Neutrophil (primary cell): ENCODE measurements around the gene TOP3B.
A peak's percentile ranks its signal among the peaks of the same experiment; 100 is the strongest.

ENCODE experiments used
- H3K27ac ChIP-seq: fragments of 200-600 bp; sonication (generic); 2 replicates; pipeline ENCODE4 v1.5.1; 2016; ENCODE audit warnings: mild to moderate bottlenecking, moderate library complexity
- H3K27me3 ChIP-seq: fragments of 200-600 bp; sonication (generic); 2 replicates; pipeline ENCODE4 v1.6.0; 2016; ENCODE audit warnings: mild to moderate bottlenecking
- H3K36me3 ChIP-seq: fragments of 200-600 bp; sonication (generic); 2 replicates; pipeline ENCODE4 v1.5.1; 2017
- H3K4me1 ChIP-seq, 2 experiments: fragments of 200-600 bp in 1 of 2; sonication (generic) in 1 of 2; 1 replicate in 1 of 2; 2 replicates in 1 of 2; pipeline versions ENCODE4 v1.5.1 to v1.6.1; 2013 to 2016; ENCODE audit warnings: low read depth in 1 of 2, low read length in 1 of 2, mild to moderate bottlenecking in 1 of 2, moderate library complexity in 1 of 2; ENCODE audit not compliant: control insufficient read depth in 1 of 2, insufficient read depth in 1 of 2
- H3K4me3 ChIP-seq, 2 experiments: fragments of 200-600 bp in 1 of 2; sonication (generic) in 1 of 2; 1 replicate in 1 of 2; 2 replicates in 1 of 2; pipeline ENCODE4 v1.5.1; 2013 to 2016; ENCODE audit warnings: low read depth in 1 of 2, low read length in 1 of 2, mild to moderate bottlenecking in 1 of 2, moderate library complexity in 1 of 2
- H3K9me3 ChIP-seq: fragments of 200-600 bp; sonication (generic); 2 replicates; pipeline ENCODE4 v1.5.1; 2016
- TF ChIP-seq, protein P1 (sequence below): fragments of 200-600 bp; sonication (generic); IDR thresholded peaks from 2 replicates; pipeline ENCODE4 v1.5.1; 2016; ENCODE audit warnings: antibody characterized with exemption

The TOP3B gene

DNA sequence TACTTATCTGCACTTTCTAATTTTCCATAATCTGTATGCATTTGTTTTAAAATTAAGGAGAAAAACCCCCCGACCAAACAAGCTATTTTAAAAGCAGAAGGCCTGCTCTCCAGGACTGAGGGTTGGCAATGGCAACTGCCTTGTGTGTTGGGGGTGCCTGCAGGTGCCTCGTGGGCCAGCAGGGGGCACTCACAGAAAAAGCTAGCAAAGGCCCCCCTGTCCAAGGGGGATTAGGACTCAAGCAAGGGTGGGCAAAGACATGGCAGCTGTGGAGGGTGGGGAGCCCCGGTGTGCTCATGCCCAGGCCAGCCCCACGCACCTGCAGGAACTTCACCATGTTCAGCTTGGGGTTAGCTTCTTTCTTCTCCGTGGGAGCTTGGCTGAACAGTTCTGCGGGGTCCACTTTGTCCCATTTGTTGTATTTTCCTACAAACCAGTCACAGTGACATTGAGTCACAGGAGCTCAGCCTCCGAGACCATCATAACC is 10.3 kb downstream of the TOP3B start:
- no peaks in the 10 kb centered on the region for H3K4me1 ChIP-seq
- TF ChIP-seq, protein P1, sequence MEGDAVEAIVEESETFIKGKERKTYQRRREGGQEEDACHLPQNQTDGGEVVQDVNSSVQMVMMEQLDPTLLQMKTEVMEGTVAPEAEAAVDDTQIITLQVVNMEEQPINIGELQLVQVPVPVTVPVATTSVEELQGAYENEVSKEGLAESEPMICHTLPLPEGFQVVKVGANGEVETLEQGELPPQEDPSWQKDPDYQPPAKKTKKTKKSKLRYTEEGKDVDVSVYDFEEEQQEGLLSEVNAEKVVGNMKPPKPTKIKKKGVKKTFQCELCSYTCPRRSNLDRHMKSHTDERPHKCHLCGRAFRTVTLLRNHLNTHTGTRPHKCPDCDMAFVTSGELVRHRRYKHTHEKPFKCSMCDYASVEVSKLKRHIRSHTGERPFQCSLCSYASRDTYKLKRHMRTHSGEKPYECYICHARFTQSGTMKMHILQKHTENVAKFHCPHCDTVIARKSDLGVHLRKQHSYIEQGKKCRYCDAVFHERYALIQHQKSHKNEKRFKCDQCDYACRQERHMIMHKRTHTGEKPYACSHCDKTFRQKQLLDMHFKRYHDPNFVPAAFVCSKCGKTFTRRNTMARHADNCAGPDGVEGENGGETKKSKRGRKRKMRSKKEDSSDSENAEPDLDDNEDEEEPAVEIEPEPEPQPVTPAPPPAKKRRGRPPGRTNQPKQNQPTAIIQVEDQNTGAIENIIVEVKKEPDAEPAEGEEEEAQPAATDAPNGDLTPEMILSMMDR = peak; percentile 70

GRCh38 chr22:21971858-21972275 is 10.7 kb downstream of the TOP3B start:
- H3K4me1 ChIP-seq = no peaks in the 10 kb centered on the region
- peaks cover 92% of the 10 kb centered on the region for H3K36me3 ChIP-seq
- H3K9me3 ChIP-seq = no peaks in the 10 kb centered on the region
- no peaks in the 10 kb centered on the region for H3K27me3 ChIP-seq
- H3K27ac ChIP-seq = no peak overlapping the region
- TF ChIP-seq, protein P1 = no peak
- no peak overlapping the region for H3K4me3 ChIP-seq

More for the DNA sequence above, 10.3 kb downstream of the TOP3B start:
- Histone ChIP-seq H3K4me3 (no peak overlapping the region), H3K9me3 (no peaks in the 10 kb centered on the region), H3K36me3 (peaks cover 87% of the 10 kb centered on the region), H3K27me3 (no peaks in the 10 kb centered on the region), H3K27ac (no peak overlapping the region)

DNA sequence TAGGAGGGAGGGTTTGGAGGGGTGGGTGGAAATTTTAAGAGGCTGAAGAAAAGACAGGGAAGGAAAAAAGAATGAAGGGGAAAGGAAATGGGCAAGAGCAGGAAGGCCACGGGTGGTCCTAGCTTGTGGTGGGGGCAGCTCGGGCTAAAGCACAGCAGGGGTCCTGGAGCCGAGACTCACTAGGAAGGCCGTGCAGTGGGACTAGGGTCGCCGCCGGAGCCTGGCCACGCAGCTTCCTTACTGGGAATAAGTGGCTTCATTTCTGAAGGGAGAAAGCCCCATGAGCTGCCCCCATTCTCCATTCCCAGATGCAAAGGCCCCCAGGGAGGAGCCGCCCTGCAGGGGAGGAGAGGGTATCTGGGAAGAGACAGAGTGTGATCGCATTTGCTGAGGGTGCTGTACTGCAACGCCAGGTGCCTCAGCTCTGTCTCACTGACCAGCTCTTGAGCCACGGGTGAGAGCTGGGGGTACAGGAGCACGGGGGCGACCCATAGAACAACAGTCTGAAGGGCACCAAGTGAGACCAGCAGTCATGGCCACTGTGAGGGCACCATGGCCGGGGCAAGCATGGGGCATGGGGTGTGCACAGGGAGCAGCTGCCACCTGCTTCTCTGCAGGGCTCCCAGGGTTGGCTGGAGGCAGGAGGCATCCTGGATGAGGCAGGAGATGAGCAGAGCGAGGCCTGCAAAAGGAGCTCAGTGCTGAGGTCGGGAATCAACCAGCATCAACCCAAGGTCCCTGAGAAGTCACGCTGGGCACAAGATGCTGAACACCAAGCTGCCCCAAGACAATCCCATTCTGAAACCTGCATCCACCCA is 11.6 kb downstream of the TOP3B start:
- Histone ChIP-seq H3K27ac (no peak overlapping the region), H3K4me1 (no peaks in the 10 kb centered on the region), H3K9me3 (no peaks in the 10 kb centered on the region), H3K4me3 (no peak overlapping the region), H3K36me3 (peaks cover 96% of the 10 kb centered on the region), H3K27me3 (no peaks in the 10 kb centered on the region)
- TF ChIP-seq, protein P1 = no peak

DNA sequence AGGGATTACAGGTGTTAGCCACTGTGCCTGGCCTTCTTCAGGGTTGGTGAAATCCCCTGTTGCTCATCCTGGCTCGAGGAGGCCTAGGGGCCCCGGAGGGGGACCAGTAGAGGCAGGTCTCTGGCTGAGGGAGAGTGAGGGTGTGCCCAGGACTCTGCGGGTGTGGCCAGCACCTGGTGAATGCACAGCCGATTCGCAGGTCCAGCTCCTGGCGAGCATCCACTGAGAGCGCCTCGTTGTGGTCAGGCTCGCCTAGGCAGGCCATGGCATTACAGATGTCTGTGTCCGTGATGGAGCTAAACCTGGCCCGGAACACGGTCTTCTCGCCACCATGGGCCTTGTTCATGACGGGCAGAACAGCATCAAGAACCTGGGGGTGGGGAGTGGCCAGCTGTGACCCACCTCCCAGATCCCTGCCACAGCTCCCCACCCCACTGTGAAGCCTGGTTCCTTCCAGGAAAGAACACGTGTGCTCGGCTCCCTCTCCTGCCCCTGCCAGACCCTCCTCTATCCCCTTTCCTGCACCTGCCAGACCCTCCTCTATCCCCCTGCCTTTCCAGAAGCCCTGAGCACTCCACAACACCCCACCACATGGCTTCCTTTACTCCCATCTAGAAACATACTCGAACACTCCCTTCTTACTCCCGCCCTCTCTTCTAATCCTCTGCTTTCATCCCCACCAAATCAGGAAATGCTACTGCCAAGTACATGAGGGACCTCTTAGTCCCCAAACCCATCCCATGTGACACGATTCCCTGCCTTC is 12.4 kb downstream of the TOP3B start:
- Histone ChIP-seq H3K27ac (no peak overlapping the region), H3K36me3 (peaks cover 100% of the 10 kb centered on the region)

GRCh38 chr22:21968452-21969129 is 14.0 kb downstream of the TOP3B start:
- peaks cover 100% of the 10 kb centered on the region for H3K36me3 ChIP-seq
- H3K27ac ChIP-seq = no peak overlapping the region
- TF ChIP-seq, protein P1 = no peak

More for the DNA sequence above, 12.4 kb downstream of the TOP3B start:
- Histone ChIP-seq H3K27me3 (no peaks in the 10 kb centered on the region), H3K9me3 (no peaks in the 10 kb centered on the region), H3K4me3 (no peak overlapping the region), H3K4me1 (no peaks in the 10 kb centered on the region)
- TF ChIP-seq, protein P1 = no peak

More at GRCh38 chr22:21968452-21969129, 14.0 kb downstream of the TOP3B start:
- H3K4me3 ChIP-seq = no peak overlapping the region
- no peaks in the 10 kb centered on the region for H3K9me3 ChIP-seq
- no peaks in the 10 kb centered on the region for H3K4me1 ChIP-seq
- H3K27me3 ChIP-seq = no peaks in the 10 kb centered on the region
